PFSK-1 (cell line): ENCODE results near the gene C9orf57. TPM values are rescaled to one million over a fixed set of nuclear protein-coding genes. Genes with fewer than 3 reads are reported as not detected.

Source experiments
- FOXP2 ChIP-seq: optimal IDR thresholded peaks from 2 replicates; pipeline ENCODE3; 2011; ENCODE audit warnings: borderline replicate concordance, control low read depth, inconsistent platforms; ENCODE audit not compliant: insufficient read depth; ENCODE audit errors: extremely low read length, extremely low read depth
- POLR2AphosphoS5 ChIP-seq: IDR thresholded peaks from 2 replicates; pipeline ENCODE4 v1.6.1; 2012; ENCODE audit warnings: low read depth, mild to moderate bottlenecking, control low read depth, low read length, moderate library complexity
- REST ChIP-seq, 2 experiments: IDR thresholded peaks; 2 replicates each; pipeline versions ENCODE4 v1.6.1 to v1.8.0; 2011 to 2012; ENCODE audit warnings: low read depth in 2 of 2, low read length in 2 of 2, control low read depth in 1 of 2, inconsistent platforms in 1 of 2, mild to moderate bottlenecking in 1 of 2, moderate library complexity in 1 of 2; ENCODE audit not compliant: insufficient read depth in 1 of 2
- SIN3A ChIP-seq: IDR thresholded peaks from 2 replicates; pipeline ENCODE4 v1.6.1; 2012; ENCODE audit warnings: mild to moderate bottlenecking, low read length, moderate library complexity, borderline replicate concordance; ENCODE audit not compliant: insufficient read depth
- TAF1 ChIP-seq: IDR thresholded peaks from 2 replicates; pipeline ENCODE4 v1.6.1; 2012; ENCODE audit warnings: low read length, control low read depth, borderline replicate concordance; ENCODE audit not compliant: insufficient read depth
- polyA plus RNA-seq: library from polyadenylated mRNA; unstranded; fragments of >200 nt; gene quantifications from one replicate; pipeline ENCODE4 v1.2.1, GENCODE V29; 2012; ENCODE audit warnings: low read depth, missing spikeins; ENCODE audit not compliant: insufficient read length

The C9orf57 gene
- not detected for polyA plus RNA-seq

DNA sequence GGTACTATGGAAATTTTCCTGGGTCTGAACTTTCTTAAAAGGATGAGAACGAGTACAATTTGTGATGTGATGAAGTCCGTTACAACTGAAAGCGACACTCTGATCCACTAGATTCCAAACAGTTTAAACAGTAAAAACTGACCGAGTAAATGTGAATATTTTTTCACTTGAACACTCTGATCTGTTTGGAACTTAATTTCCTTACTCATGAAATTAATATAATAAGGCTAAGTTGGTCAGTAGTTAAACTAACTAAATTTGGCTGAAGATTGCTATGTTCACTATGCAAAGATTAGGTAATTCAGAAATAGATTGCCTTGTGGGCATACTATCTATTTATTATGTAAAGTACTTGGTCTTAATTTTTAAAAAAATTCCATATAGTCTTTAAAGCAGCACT lies at the start of gene C9orf57:
TSS of gene C9orf57 (minus strand) at position 101 of the 400 bp plus-strand sequence. CDS start 1,282 bp downstream, outside the sequence.
- TF ChIP-seq TAF1 (no peak), FOXP2 (no peak), POLR2AphosphoS5 (no peak), REST (IDR thresholded peaks at IDR 0.05; ENCODE audit: insufficient read depth in 1 of 2, low read depth in 2 of 2, low read length in 2 of 2) (no peak), SIN3A (no peak)

DNA sequence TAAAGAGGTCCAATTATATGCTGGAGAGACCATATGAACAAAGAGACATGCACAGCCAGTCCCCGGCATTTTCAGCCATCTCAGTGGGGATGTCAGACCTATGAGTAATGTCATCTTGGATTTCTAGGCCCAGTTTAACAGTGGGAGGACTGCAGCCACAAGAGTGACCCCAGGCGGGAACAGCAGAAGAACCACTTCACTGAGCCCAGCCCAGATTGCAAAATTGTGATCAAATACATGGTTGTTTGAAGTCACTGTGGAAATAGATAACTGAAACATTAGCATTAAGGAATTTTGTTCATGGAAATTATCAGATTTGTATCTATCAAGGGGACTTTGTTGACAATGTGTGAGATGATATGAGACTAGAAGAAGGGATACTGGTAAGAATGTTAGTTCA lies 42.1 kb upstream of the C9orf57 start:
- TF ChIP-seq FOXP2 (no peak), SIN3A (no peak), POLR2AphosphoS5 (no peak), TAF1 (no peak), REST (IDR thresholded peaks at IDR 0.05; ENCODE audit: insufficient read depth in 1 of 2, low read depth in 2 of 2, low read length in 2 of 2) (no peak)

GRCh38 chr9:72092820-72093219 lies 32.4 kb upstream of the C9orf57 start:
- TF ChIP-seq REST (IDR thresholded peaks at IDR 0.05; ENCODE audit: insufficient read depth in 1 of 2, low read depth in 2 of 2, low read length in 2 of 2) (no peak), SIN3A (no peak), TAF1 (no peak)

DNA sequence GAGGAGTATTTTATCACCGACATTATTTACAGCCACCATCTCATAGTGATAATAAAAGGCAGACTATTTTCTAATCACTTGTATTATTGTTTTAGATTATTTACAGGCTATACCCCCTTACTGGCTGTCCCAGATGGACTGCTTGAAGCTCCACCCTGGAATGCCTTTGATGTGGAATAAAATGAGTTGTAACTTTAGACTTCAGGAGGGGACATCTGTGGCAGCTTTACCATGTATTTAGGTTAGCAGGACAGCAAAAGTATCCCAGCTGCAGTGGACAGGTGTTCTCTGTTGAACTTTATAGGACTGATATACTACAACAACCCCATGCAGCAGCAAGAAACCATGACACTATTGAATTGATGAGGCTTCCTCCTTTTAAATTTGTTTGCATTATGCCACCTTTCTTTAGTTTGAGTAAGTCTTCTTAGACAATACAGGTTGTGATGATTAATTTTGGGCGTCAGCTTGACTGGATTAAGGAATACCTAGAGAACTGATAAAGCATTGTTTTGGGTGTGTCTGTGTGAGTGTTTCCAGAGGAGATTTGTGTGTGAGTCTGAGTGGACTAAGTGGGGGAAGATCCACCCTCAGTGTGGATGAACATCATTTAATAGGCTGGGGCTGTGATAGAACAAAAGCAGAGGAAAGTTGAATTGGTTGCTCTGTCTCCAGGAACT lies 29.2 kb upstream of the C9orf57 start:
- TF ChIP-seq TAF1 (no peak), REST (IDR thresholded peaks at IDR 0.05; ENCODE audit: insufficient read depth in 1 of 2, low read depth in 2 of 2, low read length in 2 of 2) (no peak), POLR2AphosphoS5 (no peak), FOXP2 (no peak), SIN3A (no peak)
